UCSD-AML1 (cell line): Measurements from ENCODE around the gene SYT14.
"Not testable (repeated sequence)": the region's sequence is repeated elsewhere in the genome, so short reads cannot be mapped to it uniquely, and the experiment has no call there.

ENCODE experiments used
- DNase-seq: peaks from one replicate; lab custom pipeline; 2025; ENCODE audit not compliant: unreplicated experiment; lab: John Stamatoyannopoulos, UW

SYT14 gene

GRCh38 chr1:210024282-210024681, 86.3 kb downstream of the SYT14 start:
- no peak for DNase-seq

- DNase-seq = no peak
These were observed 87.0 kb downstream of the SYT14 start for GRCh38 chr1:210024996-210025395.

GRCh38 chr1:210025870-210026269, 87.9 kb downstream of the SYT14 start:
- DNase-seq = no peak

- no peak for DNase-seq
These were observed 90.0 kb downstream of the SYT14 start for GRCh38 chr1:210027994-210028393.

GRCh38 chr1:210031473-210031872, 93.5 kb downstream of the SYT14 start:
- DNase-seq = no peak

- no peak for DNase-seq
These were observed 105.0 kb downstream of the SYT14 start for GRCh38 chr1:210043058-210043457.

GRCh38 chr1:210049616-210050015, 111.6 kb downstream of the SYT14 start:
- DNase-seq = no peak

- not testable (repeated sequence) for DNase-seq
These were observed 112.5 kb downstream of the SYT14 start for GRCh38 chr1:210050491-210050890.

GRCh38 chr1:210053126-210053525, 115.1 kb downstream of the SYT14 start:
- no peak for DNase-seq

- no peak for DNase-seq
These were observed 119.6 kb downstream of the SYT14 start for GRCh38 chr1:210057593-210057992.

- no peak for DNase-seq
These were observed 124.0 kb downstream of the SYT14 start for GRCh38 chr1:210061992-210062391.

- DNase-seq = no peak
These were observed 132.5 kb downstream of the SYT14 start for GRCh38 chr1:210070531-210070930.

GRCh38 chr1:210072129-210072528, 134.1 kb downstream of the SYT14 start:
- no peak for DNase-seq

- DNase-seq = no peak
These were observed 135.0 kb downstream of the SYT14 start for GRCh38 chr1:210072896-210073504.

- DNase-seq = no peak
These were observed 136.9 kb downstream of the SYT14 start for GRCh38 chr1:210074904-210075303.

- DNase-seq = no peak
These were observed 138.6 kb downstream of the SYT14 start for GRCh38 chr1:210076620-210077019.

- no peak for DNase-seq
These were observed 143.5 kb downstream of the SYT14 start for GRCh38 chr1:210081494-210081893.

GRCh38 chr1:210085359-210085758, 147.3 kb downstream of the SYT14 start:
- no peak for DNase-seq

GRCh38 chr1:210087058-210087457, 149.0 kb downstream of the SYT14 start:
- DNase-seq = no peak

GRCh38 chr1:210089855-210090254, 151.8 kb downstream of the SYT14 start:
- no peak for DNase-seq

GRCh38 chr1:210092366-210092765, 154.3 kb downstream of the SYT14 start:
- DNase-seq = no peak

GRCh38 chr1:210093461-210093860, 155.4 kb downstream of the SYT14 start:
- no peak for DNase-seq

GRCh38 chr1:210098356-210098755, 160.3 kb downstream of the SYT14 start:
- no peak for DNase-seq
